ENCODE results near the gene STK38L.

STK38L gene

GRCh38 chr12:27243804-27244688 lies at the start of gene STK38L:
STK38L (plus strand) TSS chr12:27244286; CDS start chr12:27297721, 53,435 bp downstream.
- DNase-seq (ENCODE audit: low spot score): peak; percentile 97

GRCh38 chr12:27194644-27195043 lies 49.4 kb upstream of the STK38L start:
- DNase-seq (ENCODE audit: low spot score): no peak

GRCh38 chr12:27198036-27198435 lies 46.0 kb upstream of the STK38L start:
- DNase-seq (ENCODE audit: low spot score): no peak

GRCh38 chr12:27199638-27200300 lies 44.3 kb upstream of the STK38L start:
- DNase-seq (ENCODE audit: low spot score): no peak

- no peak for DNase-seq (ENCODE audit: low spot score)
Observed at GRCh38 chr12:27201169-27201568, 42.9 kb upstream of the STK38L start.

GRCh38 chr12:27206801-27207502 lies 37.1 kb upstream of the STK38L start:
- DNase-seq (ENCODE audit: low spot score): no peak

- DNase-seq (ENCODE audit: low spot score): no peak
Observed at GRCh38 chr12:27207615-27208413, 36.3 kb upstream of the STK38L start.

- no peak for DNase-seq (ENCODE audit: low spot score)
Observed at GRCh38 chr12:27208414-27208750, 35.7 kb upstream of the STK38L start.

GRCh38 chr12:27209257-27209910 lies 34.7 kb upstream of the STK38L start:
- DNase-seq (ENCODE audit: low spot score): no peak

GRCh38 chr12:27210187-27210586 lies 33.9 kb upstream of the STK38L start:
- DNase-seq (ENCODE audit: low spot score): no peak

- DNase-seq (ENCODE audit: low spot score): no peak
Observed at GRCh38 chr12:27212861-27213260, 31.2 kb upstream of the STK38L start.

- no peak for DNase-seq (ENCODE audit: low spot score)
Observed at GRCh38 chr12:27213304-27213703, 30.8 kb upstream of the STK38L start.

GRCh38 chr12:27213830-27214787 lies 30.0 kb upstream of the STK38L start:
- DNase-seq (ENCODE audit: low spot score): no peak

- no peak for DNase-seq (ENCODE audit: low spot score)
Observed at GRCh38 chr12:27217590-27217989, 26.5 kb upstream of the STK38L start.

GRCh38 chr12:27219693-27220054 lies 24.4 kb upstream of the STK38L start:
- no peak for DNase-seq (ENCODE audit: low spot score)

GRCh38 chr12:27220055-27220987 lies 23.8 kb upstream of the STK38L start:
- DNase-seq (ENCODE audit: low spot score): no peak

- no peak for DNase-seq (ENCODE audit: low spot score)
Observed at GRCh38 chr12:27220988-27221345, 23.1 kb upstream of the STK38L start.

GRCh38 chr12:27221625-27222387 lies 22.3 kb upstream of the STK38L start:
- no peak for DNase-seq (ENCODE audit: low spot score)
